GM23338 (cell line): ENCODE data around the gene ITPR2. TPM values are rescaled to one million over a fixed set of nuclear protein-coding genes. Genes with fewer than 3 reads are reported as not detected.

ENCODE experiments used
- ATAC-seq: fragments of 200-7000 bp; cut with Tn5 transposase; 3 replicates; pipeline ENCODE4 v1.9.1; 2020
- DNase-seq: peaks from one replicate; pipeline ENCODE4 v3.0.0-alpha.2; 2015; ENCODE audit warnings: low spot score
- H2AFZ ChIP-seq: fragments of 200-600 bp; sonication (generic); 2 replicates; pipeline ENCODE4 v1.8.0; 2016; ENCODE audit warnings: antibody characterized with exemption, mild to moderate bottlenecking, moderate library complexity
- H3F3A ChIP-seq: fragments of 200-600 bp; sonication (generic); replicated peaks from 2 replicates; pipeline ENCODE4 v1.8.0; 2017; ENCODE audit warnings: antibody characterized with exemption, mixed run types, low read depth
- H3K27ac ChIP-seq: fragments of 200-600 bp; sonication (generic); 2 replicates; pipeline ENCODE4 v1.6.1; 2016; ENCODE audit warnings: low read depth
- H3K27me3 ChIP-seq: fragments of 200-600 bp; sonication (generic); 2 replicates; pipeline ENCODE4 v1.8.0; 2016; ENCODE audit warnings: mild to moderate bottlenecking, mixed run types, moderate library complexity; ENCODE audit not compliant: insufficient read depth
- H3K36me3 ChIP-seq: fragments of 200-600 bp; sonication (generic); 2 replicates; pipeline ENCODE4 v1.8.0; 2016; ENCODE audit warnings: mild to moderate bottlenecking; ENCODE audit not compliant: insufficient read depth
- H3K4me1 ChIP-seq: fragments of 200-600 bp; sonication (generic); 2 replicates; pipeline ENCODE4 v1.8.0; 2016; ENCODE audit warnings: mild to moderate bottlenecking, moderate library complexity; ENCODE audit not compliant: insufficient read depth
- H3K4me2 ChIP-seq: fragments of 200-600 bp; sonication (generic); 2 replicates; pipeline ENCODE4 v1.7.1; 2017; ENCODE audit warnings: mixed run types
- H3K4me3 ChIP-seq: fragments of 200-600 bp; sonication (generic); 2 replicates; pipeline ENCODE4 v1.6.1; 2016; ENCODE audit warnings: mixed run types
- H3K79me2 ChIP-seq: fragments of 200-600 bp; sonication (generic); replicated peaks from 2 replicates; pipeline ENCODE4 v1.8.0; 2017; ENCODE audit warnings: mild to moderate bottlenecking; ENCODE audit not compliant: insufficient read depth
- H3K9me2 ChIP-seq: fragments of 200-600 bp; sonication (generic); 2 replicates; pipeline ENCODE4 v1.8.0; 2017; ENCODE audit not compliant: insufficient read depth
- H4K20me1 ChIP-seq: fragments of 200-600 bp; sonication (generic); replicated peaks from 2 replicates; pipeline ENCODE4 v1.8.0; 2017; ENCODE audit warnings: mild to moderate bottlenecking; ENCODE audit not compliant: insufficient read depth
- H3K27ac Mint-ChIP-seq: 2 replicates; pipeline ENCODE4 v1.8.0; 2020; ENCODE audit warnings: inconsistent platforms, mild to moderate bottlenecking, moderate library complexity, mixed read lengths
- H3K27me3 Mint-ChIP-seq: 3 replicates; pipeline ENCODE4 v1.8.0; 2022; ENCODE audit warnings: low read depth, mild to moderate bottlenecking, moderate library complexity, mixed read lengths, inconsistent platforms; ENCODE audit not compliant: insufficient read depth, poor library complexity
- H3K36me3 Mint-ChIP-seq: 3 replicates; pipeline ENCODE4 v1.8.0; 2021; ENCODE audit warnings: low read depth, mild to moderate bottlenecking, inconsistent platforms, moderate library complexity, mixed read lengths
- H3K4me1 Mint-ChIP-seq: 3 replicates; pipeline ENCODE4 v1.8.0; 2020; ENCODE audit warnings: mild to moderate bottlenecking, inconsistent platforms, mixed read lengths
- H3K4me3 Mint-ChIP-seq: 3 replicates; pipeline ENCODE4 v1.8.0; 2021; ENCODE audit warnings: moderate library complexity, mild to moderate bottlenecking, inconsistent platforms, mixed read lengths
- H3K9me3 Mint-ChIP-seq: 3 replicates; pipeline ENCODE4 v1.8.0; 2020; ENCODE audit warnings: moderate library complexity, mild to moderate bottlenecking, inconsistent platforms, mixed read lengths
- CREB1 ChIP-seq: fragments of 250-450 bp; sonication (Bioruptor Pico); IDR thresholded peaks from 2 replicates; pipeline ENCODE4 v1.5.0; 2020; ENCODE audit warnings: low read depth, mild to moderate bottlenecking, moderate library complexity
- ETS1 ChIP-seq: IDR thresholded peaks from 2 replicates; pipeline ENCODE4 v1.6.1; 2016; ENCODE audit warnings: antibody characterized with exemption
- EZH2 ChIP-seq: fragments of 200-600 bp; sonication (generic); IDR thresholded peaks from one replicate; pipeline ENCODE4 v1.8.0; 2017; ENCODE audit warnings: antibody characterized with exemption, mild to moderate bottlenecking, low read depth; ENCODE audit not compliant: unreplicated experiment
- EZH2phosphoT487 ChIP-seq: fragments of 200-600 bp; sonication (generic); IDR thresholded peaks from one replicate; pipeline ENCODE4 v1.8.1; 2018; ENCODE audit warnings: antibody characterized with exemption; ENCODE audit not compliant: unreplicated experiment
- JUNB ChIP-seq: IDR thresholded peaks from one replicate; pipeline ENCODE4 v1.6.1; 2016; ENCODE audit warnings: antibody characterized with exemption; ENCODE audit not compliant: unreplicated experiment
- NANOG ChIP-seq: IDR thresholded peaks from 2 replicates; pipeline ENCODE4 v1.6.1; 2016; ENCODE audit warnings: antibody characterized with exemption, borderline replicate concordance
- POLR2AphosphoS5 ChIP-seq: IDR thresholded peaks from 2 replicates; pipeline ENCODE4 v1.6.1; 2016; ENCODE audit warnings: antibody characterized with exemption, low read depth
- STAT1 ChIP-seq: IDR thresholded peaks from one replicate; pipeline ENCODE4 v1.6.1; 2016; ENCODE audit warnings: antibody characterized with exemption; ENCODE audit not compliant: unreplicated experiment
- ZNF114 ChIP-seq: fragments of 250-450 bp; sonication (Bioruptor Pico); IDR thresholded peaks from 2 replicates; pipeline ENCODE4 v1.5.0; 2020; ENCODE audit warnings: mild to moderate bottlenecking, moderate library complexity
- ZNF331 ChIP-seq: fragments of 250-450 bp; sonication (Bioruptor Pico); IDR thresholded peaks from 2 replicates; pipeline ENCODE4 v1.5.0; 2020; ENCODE audit warnings: low read depth, mild to moderate bottlenecking, moderate library complexity
- polyA plus RNA-seq: library from polyadenylated mRNA; unstranded; fragments of >200 nt; fragmentation: Nextera tagmentation; extraction: Ambion mirVana; gene quantifications from 2 replicates; pipeline ENCODE4 v1.2.1, GENCODE V29; 2016
- total RNA-seq: library from RNA; depleted of rRNA; stranded (reverse); fragments of >200 nt; shearing (Covaris generic); gene quantifications from 2 replicates; pipeline ENCODE4 v1.2.3, GENCODE V29; 2014
- TF ChIP-seq, protein P1 (sequence below): fragments of 250-450 bp; sonication (Bioruptor Pico); IDR thresholded peaks from 2 replicates; pipeline ENCODE4 v1.5.0; 2020; ENCODE audit warnings: mild to moderate bottlenecking, moderate library complexity
- TF ChIP-seq, protein P2 (sequence below): IDR thresholded peaks from one replicate; pipeline ENCODE4 v1.6.1; 2018; ENCODE audit warnings: antibody characterized with exemption; ENCODE audit not compliant: unreplicated experiment
- TF ChIP-seq, protein P3 (sequence below), 2 experiments: fragments of 200-600 bp in 1 of 2; sonication (generic) in 1 of 2; conservative IDR thresholded peaks; 2 replicates each; pipeline versions ENCODE4 v1.5.1 to v1.6.1; 2016 to 2017; ENCODE audit warnings: antibody characterized with exemption in 2 of 2, low read depth in 2 of 2, mild to moderate bottlenecking in 2 of 2, moderate library complexity in 1 of 2

The ITPR2 gene
- total and polyA plus RNA-seq, 2 experiments from 2014 or later: 44.5 to 65.2 TPM

- Histone ChIP-seq H3K4me3 (no peak overlapping the region), H3K4me2 (no peak overlapping the region), H3K9me2 (0 out of 2 replicates have a peak, but pooled peaks cover 7% of the 10 kb centered on the region), H4K20me1 (no peaks in the 10 kb centered on the region), H3K79me2 (no peaks in the 10 kb centered on the region), H3F3A (no peaks in the 10 kb centered on the region), H2AFZ (no peak overlapping the region), H3K36me3 (no peaks in the 10 kb centered on the region), H3K4me1 (no peaks in the 10 kb centered on the region), H3K27me3 (no peaks in the 10 kb centered on the region), H3K27ac (no peak overlapping the region)
- H3K36me3 Mint-ChIP-seq: no peaks in the 10 kb centered on the region
- ATAC-seq (no peak), DNase-seq (no peak)
- no peaks in the 10 kb centered on the region for H3K27me3 Mint-ChIP-seq
- H3K4me1 Mint-ChIP-seq: no peaks in the 10 kb centered on the region; the same call in 2 of the 3 replicates
- no peaks in the 10 kb centered on the region for H3K9me3 Mint-ChIP-seq
- no peak for TF ChIP-seq ZNF114 (CRISPR knock-in tag)
- no peak for TF ChIP-seq EZH2
- TF ChIP-seq POLR2AphosphoS5: no peak
- TF ChIP-seq NANOG: no peak
- TF ChIP-seq EZH2phosphoT487: no peak
- TF ChIP-seq, protein P1, sequence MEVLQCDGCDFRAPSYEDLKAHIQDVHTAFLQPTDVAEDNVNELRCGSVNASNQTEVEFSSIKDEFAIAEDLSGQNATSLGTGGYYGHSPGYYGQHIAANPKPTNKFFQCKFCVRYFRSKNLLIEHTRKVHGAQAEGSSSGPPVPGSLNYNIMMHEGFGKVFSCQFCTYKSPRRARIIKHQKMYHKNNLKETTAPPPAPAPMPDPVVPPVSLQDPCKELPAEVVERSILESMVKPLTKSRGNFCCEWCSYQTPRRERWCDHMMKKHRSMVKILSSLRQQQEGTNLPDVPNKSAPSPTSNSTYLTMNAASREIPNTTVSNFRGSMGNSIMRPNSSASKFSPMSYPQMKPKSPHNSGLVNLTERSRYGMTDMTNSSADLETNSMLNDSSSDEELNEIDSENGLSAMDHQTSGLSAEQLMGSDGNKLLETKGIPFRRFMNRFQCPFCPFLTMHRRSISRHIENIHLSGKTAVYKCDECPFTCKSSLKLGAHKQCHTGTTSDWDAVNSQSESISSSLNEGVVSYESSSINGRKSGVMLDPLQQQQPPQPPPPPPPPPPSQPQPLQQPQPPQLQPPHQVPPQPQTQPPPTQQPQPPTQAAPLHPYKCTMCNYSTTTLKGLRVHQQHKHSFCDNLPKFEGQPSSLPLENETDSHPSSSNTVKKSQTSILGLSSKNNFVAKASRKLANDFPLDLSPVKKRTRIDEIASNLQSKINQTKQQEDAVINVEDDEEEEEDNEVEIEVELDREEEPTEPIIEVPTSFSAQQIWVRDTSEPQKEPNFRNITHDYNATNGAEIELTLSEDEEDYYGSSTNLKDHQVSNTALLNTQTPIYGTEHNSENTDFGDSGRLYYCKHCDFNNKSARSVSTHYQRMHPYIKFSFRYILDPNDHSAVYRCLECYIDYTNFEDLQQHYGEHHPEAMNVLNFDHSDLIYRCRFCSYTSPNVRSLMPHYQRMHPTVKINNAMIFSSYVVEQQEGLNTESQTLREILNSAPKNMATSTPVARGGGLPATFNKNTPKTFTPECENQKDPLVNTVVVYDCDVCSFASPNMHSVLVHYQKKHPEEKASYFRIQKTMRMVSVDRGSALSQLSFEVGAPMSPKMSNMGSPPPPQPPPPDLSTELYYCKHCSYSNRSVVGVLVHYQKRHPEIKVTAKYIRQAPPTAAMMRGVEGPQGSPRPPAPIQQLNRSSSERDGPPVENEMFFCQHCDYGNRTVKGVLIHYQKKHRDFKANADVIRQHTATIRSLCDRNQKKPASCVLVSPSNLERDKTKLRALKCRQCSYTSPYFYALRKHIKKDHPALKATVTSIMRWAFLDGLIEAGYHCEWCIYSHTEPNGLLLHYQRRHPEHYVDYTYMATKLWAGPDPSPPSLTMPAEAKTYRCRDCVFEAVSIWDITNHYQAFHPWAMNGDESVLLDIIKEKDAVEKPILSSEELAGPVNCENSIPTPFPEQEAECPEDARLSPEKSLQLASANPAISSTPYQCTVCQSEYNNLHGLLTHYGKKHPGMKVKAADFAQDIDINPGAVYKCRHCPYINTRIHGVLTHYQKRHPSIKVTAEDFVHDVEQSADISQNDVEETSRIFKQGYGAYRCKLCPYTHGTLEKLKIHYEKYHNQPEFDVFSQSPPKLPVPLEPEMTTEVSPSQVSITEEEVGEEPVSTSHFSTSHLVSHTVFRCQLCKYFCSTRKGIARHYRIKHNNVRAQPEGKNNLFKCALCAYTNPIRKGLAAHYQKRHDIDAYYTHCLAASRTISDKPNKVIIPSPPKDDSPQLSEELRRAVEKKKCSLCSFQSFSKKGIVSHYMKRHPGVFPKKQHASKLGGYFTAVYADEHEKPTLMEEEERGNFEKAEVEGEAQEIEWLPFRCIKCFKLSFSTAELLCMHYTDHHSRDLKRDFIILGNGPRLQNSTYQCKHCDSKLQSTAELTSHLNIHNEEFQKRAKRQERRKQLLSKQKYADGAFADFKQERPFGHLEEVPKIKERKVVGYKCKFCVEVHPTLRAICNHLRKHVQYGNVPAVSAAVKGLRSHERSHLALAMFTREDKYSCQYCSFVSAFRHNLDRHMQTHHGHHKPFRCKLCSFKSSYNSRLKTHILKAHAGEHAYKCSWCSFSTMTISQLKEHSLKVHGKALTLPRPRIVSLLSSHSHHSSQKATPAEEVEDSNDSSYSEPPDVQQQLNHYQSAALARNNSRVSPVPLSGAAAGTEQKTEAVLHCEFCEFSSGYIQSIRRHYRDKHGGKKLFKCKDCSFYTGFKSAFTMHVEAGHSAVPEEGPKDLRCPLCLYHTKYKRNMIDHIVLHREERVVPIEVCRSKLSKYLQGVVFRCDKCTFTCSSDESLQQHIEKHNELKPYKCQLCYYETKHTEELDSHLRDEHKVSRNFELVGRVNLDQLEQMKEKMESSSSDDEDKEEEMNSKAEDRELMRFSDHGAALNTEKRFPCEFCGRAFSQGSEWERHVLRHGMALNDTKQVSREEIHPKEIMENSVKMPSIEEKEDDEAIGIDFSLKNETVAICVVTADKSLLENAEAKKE (CRISPR knock-in tag): no peak
- no peak for TF ChIP-seq JUNB
- TF ChIP-seq ETS1: no peak
- TF ChIP-seq, protein P2, sequence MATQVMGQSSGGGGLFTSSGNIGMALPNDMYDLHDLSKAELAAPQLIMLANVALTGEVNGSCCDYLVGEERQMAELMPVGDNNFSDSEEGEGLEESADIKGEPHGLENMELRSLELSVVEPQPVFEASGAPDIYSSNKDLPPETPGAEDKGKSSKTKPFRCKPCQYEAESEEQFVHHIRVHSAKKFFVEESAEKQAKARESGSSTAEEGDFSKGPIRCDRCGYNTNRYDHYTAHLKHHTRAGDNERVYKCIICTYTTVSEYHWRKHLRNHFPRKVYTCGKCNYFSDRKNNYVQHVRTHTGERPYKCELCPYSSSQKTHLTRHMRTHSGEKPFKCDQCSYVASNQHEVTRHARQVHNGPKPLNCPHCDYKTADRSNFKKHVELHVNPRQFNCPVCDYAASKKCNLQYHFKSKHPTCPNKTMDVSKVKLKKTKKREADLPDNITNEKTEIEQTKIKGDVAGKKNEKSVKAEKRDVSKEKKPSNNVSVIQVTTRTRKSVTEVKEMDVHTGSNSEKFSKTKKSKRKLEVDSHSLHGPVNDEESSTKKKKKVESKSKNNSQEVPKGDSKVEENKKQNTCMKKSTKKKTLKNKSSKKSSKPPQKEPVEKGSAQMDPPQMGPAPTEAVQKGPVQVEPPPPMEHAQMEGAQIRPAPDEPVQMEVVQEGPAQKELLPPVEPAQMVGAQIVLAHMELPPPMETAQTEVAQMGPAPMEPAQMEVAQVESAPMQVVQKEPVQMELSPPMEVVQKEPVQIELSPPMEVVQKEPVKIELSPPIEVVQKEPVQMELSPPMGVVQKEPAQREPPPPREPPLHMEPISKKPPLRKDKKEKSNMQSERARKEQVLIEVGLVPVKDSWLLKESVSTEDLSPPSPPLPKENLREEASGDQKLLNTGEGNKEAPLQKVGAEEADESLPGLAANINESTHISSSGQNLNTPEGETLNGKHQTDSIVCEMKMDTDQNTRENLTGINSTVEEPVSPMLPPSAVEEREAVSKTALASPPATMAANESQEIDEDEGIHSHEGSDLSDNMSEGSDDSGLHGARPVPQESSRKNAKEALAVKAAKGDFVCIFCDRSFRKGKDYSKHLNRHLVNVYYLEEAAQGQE: no peak
- no peak for TF ChIP-seq ZNF331 (CRISPR knock-in tag)
- no peak for TF ChIP-seq CREB1 (CRISPR knock-in tag)
- no peak for TF ChIP-seq STAT1
- TF ChIP-seq, protein P3, sequence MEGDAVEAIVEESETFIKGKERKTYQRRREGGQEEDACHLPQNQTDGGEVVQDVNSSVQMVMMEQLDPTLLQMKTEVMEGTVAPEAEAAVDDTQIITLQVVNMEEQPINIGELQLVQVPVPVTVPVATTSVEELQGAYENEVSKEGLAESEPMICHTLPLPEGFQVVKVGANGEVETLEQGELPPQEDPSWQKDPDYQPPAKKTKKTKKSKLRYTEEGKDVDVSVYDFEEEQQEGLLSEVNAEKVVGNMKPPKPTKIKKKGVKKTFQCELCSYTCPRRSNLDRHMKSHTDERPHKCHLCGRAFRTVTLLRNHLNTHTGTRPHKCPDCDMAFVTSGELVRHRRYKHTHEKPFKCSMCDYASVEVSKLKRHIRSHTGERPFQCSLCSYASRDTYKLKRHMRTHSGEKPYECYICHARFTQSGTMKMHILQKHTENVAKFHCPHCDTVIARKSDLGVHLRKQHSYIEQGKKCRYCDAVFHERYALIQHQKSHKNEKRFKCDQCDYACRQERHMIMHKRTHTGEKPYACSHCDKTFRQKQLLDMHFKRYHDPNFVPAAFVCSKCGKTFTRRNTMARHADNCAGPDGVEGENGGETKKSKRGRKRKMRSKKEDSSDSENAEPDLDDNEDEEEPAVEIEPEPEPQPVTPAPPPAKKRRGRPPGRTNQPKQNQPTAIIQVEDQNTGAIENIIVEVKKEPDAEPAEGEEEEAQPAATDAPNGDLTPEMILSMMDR (conservative IDR thresholded peaks at IDR 0.05; ENCODE audit: low read depth in 2 of 2): no peak
- H3K4me3 Mint-ChIP-seq: no peak overlapping the region
- no peak overlapping the region for H3K27ac Mint-ChIP-seq
These were observed 542.4 kb downstream of the ITPR2 start for GRCh38 chr12:26290565-26290964.
